BLaER1 (cell line): ENCODE results near the gene LSP1.

Source experiments
- H3K27ac ChIP-seq: shearing (Covaris generic); formaldehyde crosslinking; 2 replicates; pipeline ENCODE4 v1.8.1; 2022
- H3K27me3 ChIP-seq: shearing (Covaris generic); formaldehyde crosslinking; 2 replicates; pipeline ENCODE4 v1.8.1; 2022
- H3K36me3 ChIP-seq: shearing (Covaris generic); formaldehyde crosslinking; 2 replicates; pipeline ENCODE4 v1.8.1; 2022
- H3K4me1 ChIP-seq: shearing (Covaris generic); formaldehyde crosslinking; 2 replicates; pipeline ENCODE4 v1.8.1; 2022
- H3K4me2 ChIP-seq: shearing (Covaris generic); formaldehyde crosslinking; 2 replicates; pipeline ENCODE4 v1.8.1; 2022
- H3K4me3 ChIP-seq: shearing (Covaris generic); formaldehyde crosslinking; 2 replicates; pipeline ENCODE4 v1.8.1; 2022
- H3K9ac ChIP-seq: shearing (Covaris generic); formaldehyde crosslinking; 2 replicates; pipeline ENCODE4 v1.8.1; 2022
- H3K9me3 ChIP-seq: shearing (Covaris generic); formaldehyde crosslinking; 2 replicates; pipeline ENCODE4 v1.8.1; 2022
- H4K20me1 ChIP-seq: shearing (Covaris generic); formaldehyde crosslinking; 2 replicates; pipeline ENCODE4 v1.8.1; 2022
- Cebpa-rat ChIP-seq: shearing (Covaris generic); IDR thresholded peaks from 2 replicates; pipeline ENCODE4 v1.8.1; 2022

The LSP1 gene

DNA sequence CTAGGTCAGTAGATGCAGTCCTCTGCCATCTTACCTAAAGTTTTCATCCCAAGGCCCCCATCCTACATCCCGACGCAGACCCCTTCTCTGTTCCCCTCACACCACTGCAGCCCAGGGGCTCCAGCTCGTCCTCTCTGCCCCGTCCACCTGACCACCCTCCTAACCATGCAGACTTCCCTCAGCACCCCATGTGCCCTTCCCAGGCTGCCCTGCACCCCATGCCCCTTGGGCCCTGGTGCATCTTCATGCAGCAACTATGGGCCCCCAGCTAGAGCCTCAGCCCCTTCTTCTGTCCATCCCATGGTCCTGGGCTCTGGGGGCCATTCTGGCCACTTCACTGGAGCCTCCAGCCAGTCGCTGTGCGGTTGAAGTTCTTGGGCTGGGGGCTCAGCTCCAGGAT is 35.9 kb downstream of the LSP1 start:
- TF ChIP-seq Cebpa-rat, result no peak
- Histone ChIP-seq H3K4me3 (peak overlapping the region; percentile 66), H3K9me3 (no peaks in the 10 kb centered on the region), H3K9ac (peak overlapping the region; percentile 79), H4K20me1 (no peaks in the 10 kb centered on the region), H3K27ac (peak overlapping the region; percentile 89), H3K27me3 (no peaks in the 10 kb centered on the region), H3K36me3 (no peaks in the 10 kb centered on the region), H3K4me2 (peak overlapping the region; percentile 99), H3K4me1 (peaks cover 59% of the 10 kb centered on the region)

GRCh38 chr11:1889224-1889930 is 36.5 kb downstream of the LSP1 start:
- Histone ChIP-seq H3K4me3 (peak overlapping the region; percentile 66), H3K9ac (peak overlapping the region; percentile 79), H3K27me3 (no peaks in the 10 kb centered on the region), H4K20me1 (no peaks in the 10 kb centered on the region), H3K4me1 (peaks cover 53% of the 10 kb centered on the region), H3K9me3 (no peaks in the 10 kb centered on the region), H3K4me2 (peak overlapping the region; percentile 99), H3K27ac (peak overlapping the region; percentile 89), H3K36me3 (no peaks in the 10 kb centered on the region)
- TF ChIP-seq Cebpa-rat, result no peak

- Histone ChIP-seq H3K27ac (peak overlapping the region; percentile 89), H3K4me3 (peak overlapping the region; percentile 66), H3K4me2 (peak overlapping the region; percentile 99), H3K27me3 (no peaks in the 10 kb centered on the region), H3K4me1 (peaks cover 53% of the 10 kb centered on the region), H3K9ac (peak overlapping the region; percentile 79), H3K36me3 (no peaks in the 10 kb centered on the region), H4K20me1 (no peaks in the 10 kb centered on the region), H3K9me3 (no peaks in the 10 kb centered on the region)
- no peak for TF ChIP-seq Cebpa-rat
Observed at GRCh38 chr11:1889941-1890855, 37.3 kb downstream of the LSP1 start.

GRCh38 chr11:1890856-1891830 is 38.3 kb downstream of the LSP1 start:
- H3K27me3 ChIP-seq, result no peaks in the 10 kb centered on the region
- peaks cover 53% of the 10 kb centered on the region for H3K4me1 ChIP-seq
- TF ChIP-seq Cebpa-rat, result no peak
- peak overlapping the region; percentile 89 for H3K27ac ChIP-seq
- H3K4me2 ChIP-seq, result peak overlapping the region; percentile 99
- no peaks in the 10 kb centered on the region for H3K36me3 ChIP-seq
- peak overlapping the region; percentile 79 for H3K9ac ChIP-seq
- H3K9me3 ChIP-seq, result no peaks in the 10 kb centered on the region
- no peaks in the 10 kb centered on the region for H4K20me1 ChIP-seq
- H3K4me3 ChIP-seq, result peak overlapping the region; percentile 66

- Histone ChIP-seq H3K27ac (peak within 1 kb of the TSS; percentile 89), H3K9ac (peak within 1 kb of the TSS; percentile 79), H3K9me3 (no peaks in the 10 kb centered on the region), H4K20me1 (no peaks in the 10 kb centered on the region), H3K36me3 (no peaks in the 10 kb centered on the region), H3K27me3 (no peaks in the 10 kb centered on the region; the same call in 1 of the 2 replicates), H3K4me1 (peaks cover 59% of the 10 kb centered on the region), H3K4me2 (peak within 1 kb of the TSS; percentile 99), H3K4me3 (peak within 1 kb of the TSS; percentile 66)
- no peak for TF ChIP-seq Cebpa-rat
Observed at GRCh38 chr11:1891831-1892115, 38.9 kb downstream of the LSP1 start, which contains the start of gene PRR33. TSS of gene PRR33 (minus strand) at chr11:1891895. CDS start at chr11:1890584, 1,311 bp downstream.

GRCh38 chr11:1892116-1892515 is 39.2 kb downstream of the LSP1 start:
- Histone ChIP-seq H3K27ac (no peak overlapping the region), H3K4me2 (peak overlapping the region; percentile 99), H3K4me1 (peaks cover 63% of the 10 kb centered on the region), H4K20me1 (no peaks in the 10 kb centered on the region), H3K9ac (no peak overlapping the region), H3K4me3 (no peak overlapping the region), H3K9me3 (no peaks in the 10 kb centered on the region), H3K36me3 (no peaks in the 10 kb centered on the region), H3K27me3 (no peaks in the 10 kb centered on the region; the same call in 1 of the 2 replicates)
- no peak for TF ChIP-seq Cebpa-rat

DNA sequence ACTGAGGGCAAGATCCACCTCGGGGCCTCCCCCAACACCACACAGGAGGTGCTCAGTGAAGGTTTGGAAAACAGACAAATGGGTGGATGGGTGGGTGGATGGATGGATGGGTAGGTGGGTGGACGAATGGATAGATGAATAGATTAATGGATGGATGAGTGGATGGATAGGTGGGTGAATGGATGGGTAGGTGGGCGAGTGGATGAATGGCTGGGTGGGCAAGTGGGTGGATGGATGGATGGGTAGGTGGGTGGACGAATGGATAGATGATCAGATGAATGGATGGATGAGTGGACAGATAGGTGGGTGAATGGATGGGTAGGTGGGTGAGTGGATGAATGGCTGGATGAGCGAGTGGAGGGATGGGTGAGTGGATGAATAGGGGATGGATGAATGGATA is 39.7 kb downstream of the LSP1 start:
- Histone ChIP-seq H3K9me3 (no peaks in the 10 kb centered on the region), H3K36me3 (no peaks in the 10 kb centered on the region), H3K4me1 (peaks cover 64% of the 10 kb centered on the region), H3K4me2 (peak overlapping the region; percentile 99; the same call in 1 of the 2 replicates), H3K9ac (no peak overlapping the region), H4K20me1 (no peaks in the 10 kb centered on the region), H3K27me3 (no peaks in the 10 kb centered on the region; the same call in 1 of the 2 replicates), H3K4me3 (no peak overlapping the region), H3K27ac (no peak overlapping the region)
- TF ChIP-seq Cebpa-rat, result no peak

GRCh38 chr11:1893581-1894359 is 40.9 kb downstream of the LSP1 start:
- H3K4me2 ChIP-seq, result no peak overlapping the region
- TF ChIP-seq Cebpa-rat, result no peak
- no peaks in the 10 kb centered on the region; the same call in 1 of the 2 replicates for H3K27me3 ChIP-seq
- H3K4me3 ChIP-seq, result no peak overlapping the region
- H3K27ac ChIP-seq, result no peak overlapping the region
- H4K20me1 ChIP-seq, result no peaks in the 10 kb centered on the region
- H3K9ac ChIP-seq, result no peak overlapping the region
- H3K9me3 ChIP-seq, result no peaks in the 10 kb centered on the region
- H3K36me3 ChIP-seq, result no peaks in the 10 kb centered on the region
- H3K4me1 ChIP-seq, result peaks cover 54% of the 10 kb centered on the region
